Stomach (tissue), 9 donors: ENCODE measurements around the gene CRTC3. TPM values are rescaled to one million over a fixed set of nuclear protein-coding genes. Genes with fewer than 3 reads are reported as not detected.
"Not testable (repeated sequence)": the region's sequence is repeated elsewhere in the genome, so short reads cannot be mapped to it uniquely, and the experiment has no call there.

Experiments used
- DNase-seq, 2 donors: peaks; one replicate each; pipeline versions ENCODE4 v3.0.0 to v3.0.0-alpha.2; 2013 to 2019
- H3K27ac ChIP-seq, 5 donors: fragments of 200-600 bp in 4 of 5; sonication (generic) in 4 of 5; one replicate each; pipeline ENCODE4 v1.5.1; 2013 to 2019; ENCODE audit warnings: mild to moderate bottlenecking in 1 of 5, moderate library complexity in 1 of 5
- H3K27me3 ChIP-seq, 3 donors: fragments of 200-600 bp; sonication (generic); one replicate each; pipeline ENCODE4 v1.5.1; 2017 to 2019; ENCODE audit warnings: mixed run types in 1 of 3
- H3K36me3 ChIP-seq, 4 donors: fragments of 200-600 bp; sonication (generic); 1 replicate in 3 of 4; 2 replicates in 1 of 4; pipeline ENCODE4 v1.5.1; 2016 to 2019
- H3K4me1 ChIP-seq, 4 donors: fragments of 200-600 bp; sonication (generic); one replicate each; pipeline ENCODE4 v1.5.1; 2016 to 2019
- H3K4me3 ChIP-seq, 4 donors: fragments of 200-600 bp; sonication (generic) in 3 of 4; one replicate each; pipeline ENCODE4 v1.5.1; 2016 to 2019; ENCODE audit warnings: mild to moderate bottlenecking in 1 of 4
- H3K9me3 ChIP-seq, 4 donors: fragments of 200-600 bp; sonication (generic); one replicate each; pipeline ENCODE4 v1.5.1; 2016 to 2019
- CTCF ChIP-seq, 7 experiments: fragments of 450-650 bp in 4 of 7; fragments of 200-600 bp in 3 of 7; sonication (generic) in 3 of 7; IDR thresholded peaks; one replicate each; pipeline ENCODE4 v1.5.1; 2016 to 2019; ENCODE audit warnings: antibody characterized with exemption in 7 of 7, control low read depth in 2 of 7, mild to moderate bottlenecking in 1 of 7
- EP300 ChIP-seq: sonication (generic); formaldehyde crosslinking; IDR thresholded peaks from one replicate; pipeline ENCODE4 v1.6.1; 2017; ENCODE audit warnings: antibody characterized with exemption
- POLR2A ChIP-seq, 4 donors: fragments of 450-650 bp; IDR thresholded peaks; one replicate each; pipeline ENCODE4 v1.6.1; 2016; ENCODE audit warnings: antibody characterized with exemption in 4 of 4, control low read depth in 2 of 4, mild to moderate bottlenecking in 1 of 4, moderate library complexity in 1 of 4
- POLR2AphosphoS5 ChIP-seq, 3 donors: sonication (generic); formaldehyde crosslinking; IDR thresholded peaks; one replicate each; pipeline ENCODE4 v1.6.1; 2016; ENCODE audit warnings: antibody characterized with exemption in 3 of 3
- WGBS, 5 donors: extraction: QIAGEN DNeasy Blood & Tissue Kit in 3 of 5; methylation state at CpG; one replicate each; pipeline versions ENCODE4 v1.1.5 to v1.1.7; 2013 to 2018; 5-methylcytosine and 5-hydroxymethylcytosine counted together
- intact Hi-C: fragments of 100-400 bp; cut with DNase I; formaldehyde crosslinking; loops from one replicate; pipeline ENCODE4 v1.15.1; 2023; ENCODE audit warnings: low total_unique reads
- polyA plus RNA-seq, 3 donors: library from polyadenylated mRNA; stranded (reverse); fragments of 200-250 nt; gene quantifications; one replicate each; pipeline ENCODE4 v1.2.3, GENCODE V29; 2013
- total RNA-seq, 5 donors: library from RNA; depleted of rRNA; stranded (reverse); fragments of >200 nt; gene quantifications; one replicate each; pipeline versions ENCODE4 v1.1.0 to v1.2.3, GENCODE V29; 2014 to 2016
- donor health status: healthy with polysubstance abuse.
- donor health status: Bipolar disorder and iron deficiency.
- donor health status: healthy.

CRTC3 gene
- total and polyA plus RNA-seq, 8 donors, result 8.2 to 47.7 (median 14.5) TPM

- no peaks in the 10 kb centered on the region for H3K9me3 ChIP-seq
- TF ChIP-seq POLR2AphosphoS5 (IDR thresholded peaks at IDR 0.05), result peak in 1 of 3 donors; percentile 52
- no peak for TF ChIP-seq CTCF (IDR thresholded peaks at IDR 0.05)
- peak overlapping the region; percentile 59 to 80 (median 79) for H3K4me3 ChIP-seq
- intact Hi-C loops, result no loop called here
- no peaks in the 10 kb centered on the region for H3K36me3 ChIP-seq
- H3K4me1 ChIP-seq, result peaks cover 9 to 35% (median 15%) of the 10 kb centered on the region in 4 donors
- H3K27ac ChIP-seq, result peak overlapping the region; percentile 67 to 92 (median 86)
- peak; percentile 48 to 84 for DNase-seq
- peaks cover 0 to 6% (median 0%) of the 10 kb centered on the region in 3 donors for H3K27me3 ChIP-seq
- 3 to 6% (median 5%) methylated on average over 32 to 75 of the region's 75 CpGs for WGBS, 5 donors
Measured at GRCh38 chr15:90665288-90666134, 135.8 kb downstream of the CRTC3 start.

- H3K4me1 ChIP-seq, result peaks cover 4 to 27% (median 9%) of the 10 kb centered on the region in 4 donors
- peak overlapping the region in 4 of 5 donors; percentile 85 to 92 (median 89) for H3K27ac ChIP-seq
- no peaks in the 10 kb centered on the region for H3K9me3 ChIP-seq
- TF ChIP-seq CTCF (IDR thresholded peaks at IDR 0.05), result no peak
- no peak for TF ChIP-seq POLR2AphosphoS5 (IDR thresholded peaks at IDR 0.05)
- TF ChIP-seq POLR2A (IDR thresholded peaks at IDR 0.05), result no peak
- no peak for TF ChIP-seq EP300
- WGBS, 5 donors, result 89 to 92% (median 91%) methylated on average over 14 of the region's 14 CpGs
- no peak for DNase-seq
- H3K27me3 ChIP-seq, result peaks cover 0 to 6% (median 0%) of the 10 kb centered on the region in 3 donors
- intact Hi-C loops, result no loop called here
- H3K4me3 ChIP-seq, result peak overlapping the region; percentile 59 to 80 (median 79)
- no peaks in the 10 kb centered on the region for H3K36me3 ChIP-seq
Measured at GRCh38 chr15:90666135-90666909, 136.6 kb downstream of the CRTC3 start.

GRCh38 chr15:90667073-90667754 lies 137.5 kb downstream of the CRTC3 start:
- Histone ChIP-seq H3K9me3 (no peaks in the 10 kb centered on the region), H3K36me3 (no peaks in the 10 kb centered on the region), H3K27ac (no peak overlapping the region), H3K4me3 (no peak overlapping the region), H3K27me3 (peaks cover 0 to 6% (median 0%) of the 10 kb centered on the region in 3 donors), H3K4me1 (peaks cover 4 to 19% (median 9%) of the 10 kb centered on the region in 4 donors)
- WGBS, 5 donors, result 72 to 82% (median 78%) methylated on average over 8 of the region's 8 CpGs
- intact Hi-C loops, result no loop called here
- no peak for TF ChIP-seq CTCF (IDR thresholded peaks at IDR 0.05)
- TF ChIP-seq EP300, result no peak
- no peak for TF ChIP-seq POLR2AphosphoS5 (IDR thresholded peaks at IDR 0.05)
- no peak for TF ChIP-seq POLR2A (IDR thresholded peaks at IDR 0.05)
- DNase-seq, result no peak

GRCh38 chr15:90667755-90668345 lies 138.1 kb downstream of the CRTC3 start:
- 85 to 93% (median 89%) methylated on average over 7 of the region's 7 CpGs for WGBS, 5 donors
- peaks cover 4 to 19% (median 9%) of the 10 kb centered on the region in 4 donors for H3K4me1 ChIP-seq
- DNase-seq, H3K27me3 ChIP-seq, H3K36me3 ChIP-seq, H3K27ac ChIP-seq, H3K9me3 ChIP-seq, H3K4me3 ChIP-seq, intact Hi-C loops: not testable (repeated sequence)

- H3K27ac ChIP-seq, H3K4me3 ChIP-seq, H3K9me3 ChIP-seq, H3K27me3 ChIP-seq, H3K36me3 ChIP-seq, H3K4me1 ChIP-seq, intact Hi-C loops, DNase-seq: not testable (repeated sequence)
- 90 to 99% (median 95%) methylated on average over 8 of the region's 8 CpGs for WGBS, 5 donors
Measured at GRCh38 chr15:90670631-90671030, 140.9 kb downstream of the CRTC3 start.
